Omental fat pad (tissue), 4 donors: Measurements from ENCODE around the gene NOS2. TPM values are rescaled to one million over a fixed set of nuclear protein-coding genes. Genes with fewer than 3 reads are reported as not detected.
"Not testable (repeated sequence)": the region's sequence is repeated elsewhere in the genome, so short reads cannot be mapped to it uniquely, and the experiment has no call there.

Experiments used
- ATAC-seq: fragments of 150-250 bp; one replicate; pipeline ENCODE4 v1.9.1; 2016; ENCODE audit warnings: mild to moderate bottlenecking, moderate library complexity; ENCODE audit not compliant: low FRiP score
- DNase-seq: peaks from one replicate; pipeline ENCODE4 v3.0.0-alpha.2; 2019; ENCODE audit warnings: low spot score
- CTCF ChIP-seq, 3 donors: fragments of 450-650 bp; IDR thresholded peaks; one replicate each; pipeline ENCODE4 v1.5.1; 2016 to 2017; ENCODE audit warnings: antibody characterized with exemption in 3 of 3, mild to moderate bottlenecking in 3 of 3, moderate library complexity in 2 of 3
- total RNA-seq, 4 donors: library from RNA; depleted of rRNA; stranded (reverse); fragments of >200 nt; gene quantifications; one replicate each; pipeline ENCODE4 v1.1.0, GENCODE V29; 2016

The NOS2 gene
- total RNA-seq, 4 donors from 2014 or later = 0.12 to 0.19 TPM; not detected in 2

GRCh38 chr17:27764589-27764988 lies 35.7 kb downstream of the NOS2 start:
- TF ChIP-seq CTCF (IDR thresholded peaks at IDR 0.05) = no peak
- ATAC-seq (no peak), DNase-seq (no peak)

GRCh38 chr17:27762527-27763305 lies 37.6 kb downstream of the NOS2 start:
- no peak for ATAC-seq
- DNase-seq = no peak
- TF ChIP-seq CTCF (IDR thresholded peaks at IDR 0.05) = no peak

GRCh38 chr17:27760931-27761330 lies 39.4 kb downstream of the NOS2 start:
- DNase-seq, ATAC-seq: not testable (repeated sequence)

GRCh38 chr17:27760069-27760885 lies 40.1 kb downstream of the NOS2 start:
- peak; percentile 62 for DNase-seq
- no peak for ATAC-seq
- TF ChIP-seq CTCF (IDR thresholded peaks at IDR 0.05) = peak in 2 of 3 donors; percentile 45 to 75

- ATAC-seq (no peak), DNase-seq (no peak)
- TF ChIP-seq CTCF (IDR thresholded peaks at IDR 0.05) = no peak
Measured at GRCh38 chr17:27759528-27759927, 40.8 kb downstream of the NOS2 start.

GRCh38 chr17:27756467-27757371 lies 43.6 kb downstream of the NOS2 start:
- ATAC-seq (no peak), DNase-seq (peak; percentile 55)

More at GRCh38 chr17:27756467-27757371, 43.6 kb downstream of the NOS2 start:
- TF ChIP-seq CTCF (IDR thresholded peaks at IDR 0.05) = no peak
